Lower lobe of right lung (tissue), 2 donors: ENCODE measurements around the gene EPB41L3. TPM values are rescaled to one million over a fixed set of nuclear protein-coding genes. Genes with fewer than 3 reads are reported as not detected.

ENCODE experiments used
- ATAC-seq, 2 donors: fragments of 200-7000 bp; cut with Tn5 transposase; one replicate each; pipeline ENCODE4 v1.9.1; 2020 to 2022; ENCODE audit warnings: mild to moderate bottlenecking in 2 of 2, moderate library complexity in 2 of 2
- DNase-seq: peaks from one replicate; pipeline ENCODE4 v3.0.0-alpha.2; 2020
- H3K27ac ChIP-seq: fragments of 200-600 bp; one replicate; pipeline ENCODE4 v1.8.0; 2022
- H3K27me3 ChIP-seq: fragments of 200-600 bp; one replicate; pipeline ENCODE4 v1.8.0; 2022; ENCODE audit warnings: low read depth
- H3K36me3 ChIP-seq: fragments of 200-600 bp; one replicate; pipeline ENCODE4 v1.8.0; 2022; ENCODE audit warnings: mild to moderate bottlenecking
- H3K4me1 ChIP-seq: fragments of 200-600 bp; one replicate; pipeline ENCODE4 v1.8.0; 2022
- H3K4me3 ChIP-seq: fragments of 200-600 bp; one replicate; pipeline ENCODE4 v1.8.0; 2022; ENCODE audit warnings: mild to moderate bottlenecking
- H3K9me3 ChIP-seq: fragments of 200-600 bp; one replicate; pipeline ENCODE4 v1.8.0; 2022
- intact Hi-C: fragments of 100-400 bp; cut with DNase I; formaldehyde crosslinking; loops from one replicate; pipeline ENCODE4 v1.11.0; 2022
- total RNA-seq: library from RNA; stranded (reverse); fragmentation: NEBNext Ultra II Directional; extraction: Animal tissue kit (Norgen Biotek cat#: 25700); gene quantifications from one replicate; pipeline ENCODE4 v1.2.1, GENCODE V29; 2021
- TF ChIP-seq, protein P1 (sequence below): fragments of 200-600 bp; IDR thresholded peaks from one replicate; pipeline ENCODE4 v1.8.0; 2022; ENCODE audit warnings: antibody characterized with exemption, mild to moderate bottlenecking
- donor health status: DM: no; HTN: yes; CAD: no; lungs with severe emphysema.

The EPB41L3 gene
- total RNA-seq, 1 donor from 2014 or later, result 72.5 TPM

DNA sequence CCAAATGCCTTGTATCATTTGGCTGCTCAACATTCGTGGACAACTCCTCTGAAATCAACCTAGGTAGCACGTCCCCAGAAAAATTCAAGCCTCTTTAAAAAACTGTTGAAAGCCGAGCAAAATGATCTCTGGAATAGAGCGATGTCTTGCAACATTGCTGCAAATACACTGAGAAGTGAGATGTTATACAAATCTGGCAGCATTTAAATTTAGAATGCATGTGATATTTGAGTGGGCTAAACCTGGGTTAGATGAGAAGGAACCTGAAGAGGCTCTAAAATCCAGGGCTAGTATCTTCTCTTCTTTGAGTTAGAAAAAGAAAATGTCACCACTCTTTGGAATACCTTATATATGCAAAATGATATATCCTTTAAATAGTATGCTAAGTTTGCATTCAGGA, 166.8 kb downstream of the EPB41L3 start:
- ATAC-seq (no peak), DNase-seq (no peak)
- Histone ChIP-seq H3K4me3 (no peak overlapping the region), H3K27ac (no peak overlapping the region), H3K36me3 (no peaks in the 10 kb centered on the region), H3K4me1 (no peaks in the 10 kb centered on the region), H3K27me3 (no peaks in the 10 kb centered on the region), H3K9me3 (no peaks in the 10 kb centered on the region)
- TF ChIP-seq, protein P1, sequence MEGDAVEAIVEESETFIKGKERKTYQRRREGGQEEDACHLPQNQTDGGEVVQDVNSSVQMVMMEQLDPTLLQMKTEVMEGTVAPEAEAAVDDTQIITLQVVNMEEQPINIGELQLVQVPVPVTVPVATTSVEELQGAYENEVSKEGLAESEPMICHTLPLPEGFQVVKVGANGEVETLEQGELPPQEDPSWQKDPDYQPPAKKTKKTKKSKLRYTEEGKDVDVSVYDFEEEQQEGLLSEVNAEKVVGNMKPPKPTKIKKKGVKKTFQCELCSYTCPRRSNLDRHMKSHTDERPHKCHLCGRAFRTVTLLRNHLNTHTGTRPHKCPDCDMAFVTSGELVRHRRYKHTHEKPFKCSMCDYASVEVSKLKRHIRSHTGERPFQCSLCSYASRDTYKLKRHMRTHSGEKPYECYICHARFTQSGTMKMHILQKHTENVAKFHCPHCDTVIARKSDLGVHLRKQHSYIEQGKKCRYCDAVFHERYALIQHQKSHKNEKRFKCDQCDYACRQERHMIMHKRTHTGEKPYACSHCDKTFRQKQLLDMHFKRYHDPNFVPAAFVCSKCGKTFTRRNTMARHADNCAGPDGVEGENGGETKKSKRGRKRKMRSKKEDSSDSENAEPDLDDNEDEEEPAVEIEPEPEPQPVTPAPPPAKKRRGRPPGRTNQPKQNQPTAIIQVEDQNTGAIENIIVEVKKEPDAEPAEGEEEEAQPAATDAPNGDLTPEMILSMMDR, result no peak
- intact Hi-C loops, result no loop called here

GRCh38 chr18:5370332-5370731, 173.5 kb downstream of the EPB41L3 start:
- H3K4me3 ChIP-seq, result no peak overlapping the region
- H3K27me3 ChIP-seq, result no peaks in the 10 kb centered on the region
- ATAC-seq, result no peak
- DNase-seq, result no peak
- no peaks in the 10 kb centered on the region for H3K36me3 ChIP-seq
- intact Hi-C loops, result no loop called here
- H3K9me3 ChIP-seq, result no peaks in the 10 kb centered on the region
- TF ChIP-seq, protein P1, result no peak
- H3K4me1 ChIP-seq, result no peaks in the 10 kb centered on the region
- no peak overlapping the region for H3K27ac ChIP-seq

DNA sequence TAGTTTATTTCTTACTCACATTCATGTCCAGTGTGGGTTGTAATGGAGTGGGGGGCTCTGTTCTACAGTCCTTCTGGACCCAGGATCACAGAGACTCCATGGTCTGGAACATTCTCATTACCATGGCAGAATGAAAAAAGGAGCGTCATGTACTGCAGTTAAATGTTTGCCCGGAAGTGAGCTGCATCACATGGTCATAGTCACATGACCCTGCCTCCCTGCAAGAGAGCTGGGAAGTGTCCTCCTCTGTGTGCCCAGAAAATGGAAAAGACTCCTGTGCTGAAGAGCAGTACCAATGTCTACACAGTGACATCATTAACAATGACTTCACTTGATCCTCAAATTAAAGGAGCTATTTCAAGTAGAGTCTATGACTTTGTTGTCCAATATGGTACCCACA, 174.3 kb downstream of the EPB41L3 start:
- no peak overlapping the region for H3K4me3 ChIP-seq
- TF ChIP-seq, protein P1, result no peak
- H3K27ac ChIP-seq, result no peak overlapping the region
- H3K9me3 ChIP-seq, result no peaks in the 10 kb centered on the region
- H3K36me3 ChIP-seq, result no peaks in the 10 kb centered on the region
- H3K27me3 ChIP-seq, result no peaks in the 10 kb centered on the region
- intact Hi-C loops, result no loop called here
- no peak for ATAC-seq
- no peak for DNase-seq
- no peaks in the 10 kb centered on the region for H3K4me1 ChIP-seq

DNA sequence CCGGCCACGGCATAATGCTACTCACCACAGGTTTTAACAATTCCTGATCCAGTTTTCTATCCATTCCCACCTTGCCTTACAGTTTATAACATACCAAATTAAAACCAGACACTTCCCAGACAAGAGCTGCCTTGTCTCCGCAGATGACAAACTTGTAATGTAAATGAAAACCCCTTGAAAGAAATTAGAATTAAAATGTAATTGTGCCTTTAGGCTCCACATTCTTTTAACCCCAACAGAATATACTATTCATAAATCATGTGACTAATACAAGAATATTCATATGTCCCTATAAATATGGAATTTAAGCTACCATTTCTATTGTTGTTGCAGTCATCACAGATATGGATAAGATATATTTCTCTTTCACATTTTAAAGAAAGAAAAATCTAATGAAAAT, 178.4 kb downstream of the EPB41L3 start:
- intact Hi-C loops, result no loop called here
- Histone ChIP-seq H3K9me3 (no peaks in the 10 kb centered on the region), H3K36me3 (no peaks in the 10 kb centered on the region), H3K4me1 (no peaks in the 10 kb centered on the region), H3K27ac (no peak overlapping the region), H3K4me3 (no peak overlapping the region), H3K27me3 (no peaks in the 10 kb centered on the region)
- no peak for DNase-seq
- TF ChIP-seq, protein P1, result no peak
- ATAC-seq, result no peak

DNA sequence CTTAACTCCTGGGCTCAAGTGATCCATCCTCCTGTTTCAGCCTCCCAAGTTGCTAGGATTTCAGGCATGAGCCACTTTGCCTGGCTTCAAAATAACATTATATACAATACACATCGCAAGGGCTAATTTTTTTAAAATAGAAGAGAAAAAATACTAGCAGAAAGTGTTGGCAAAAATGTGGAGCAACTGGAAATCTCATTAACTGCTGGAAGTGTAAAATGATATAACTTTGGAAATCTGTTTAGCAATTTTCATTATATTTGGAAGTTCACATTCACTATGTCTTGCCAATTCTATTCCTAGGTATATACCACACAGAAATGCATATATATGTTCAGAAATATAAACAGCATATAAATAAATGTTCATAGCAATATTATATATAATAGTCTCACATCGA, 193.2 kb downstream of the EPB41L3 start:
- no peaks in the 10 kb centered on the region for H3K9me3 ChIP-seq
- TF ChIP-seq, protein P1, result no peak
- H3K36me3 ChIP-seq, result no peaks in the 10 kb centered on the region
- ATAC-seq, result no peak
- H3K27me3 ChIP-seq, result no peaks in the 10 kb centered on the region
- H3K27ac ChIP-seq, result no peak overlapping the region
- intact Hi-C loops, result no loop called here
- no peaks in the 10 kb centered on the region for H3K4me1 ChIP-seq
- H3K4me3 ChIP-seq, result no peak overlapping the region
- DNase-seq, result no peak

Other genes with a start within 250 kb of the EPB41L3 start
- gene ZBTB14, start 248.3 kb downstream of the EPB41L3 start, total RNA-seq, result 13.3 TPM